Left lobe of liver (tissue), 2 donors: ENCODE measurements around the gene SLC48A1. TPM values are rescaled to one million over a fixed set of nuclear protein-coding genes. Genes with fewer than 3 reads are reported as not detected.

ENCODE experiments used
- ATAC-seq: fragments of 200-7000 bp; cut with Tn5 transposase; one replicate; pipeline ENCODE4 v1.9.1; 2020; ENCODE audit warnings: mild to moderate bottlenecking, moderate library complexity
- DNase-seq: peaks from one replicate; pipeline ENCODE4 v3.0.0-alpha.2; 2020; ENCODE audit warnings: low spot score
- total RNA-seq: library from RNA; stranded (reverse); gene quantifications from one replicate; pipeline ENCODE4 v1.2.1, GENCODE V29; 2021
- donor health status: DM: no; HTN: no; CAD: no; lungs with moderate emphysema.
- donor health status: DM: no; HTN: yes; CAD: no.

Gene SLC48A1
- total RNA-seq, 1 donor from 2014 or later = 14.1 TPM

GRCh38 chr12:47757840-47758583 is 15.0 kb upstream of the SLC48A1 start:
- peak; percentile 19 for ATAC-seq
- DNase-seq = no peak

GRCh38 chr12:47758584-47758833 is 14.5 kb upstream of the SLC48A1 start:
- ATAC-seq = no peak
- DNase-seq = no peak

- DNase-seq = peak; percentile 79
- ATAC-seq = peak; percentile 92
Observed at GRCh38 chr12:47758834-47759690, 14.0 kb upstream of the SLC48A1 start, which contains the start of gene RAPGEF3. RAPGEF3 (minus strand) TSS chr12:47758880; CDS start chr12:47758556, 324 bp downstream.

- DNase-seq (no peak), ATAC-seq (no peak)
Observed at GRCh38 chr12:47762850-47763465, 10.1 kb upstream of the SLC48A1 start.

GRCh38 chr12:47763481-47764346 is 9.3 kb upstream of the SLC48A1 start:
- ATAC-seq (no peak), DNase-seq (no peak)

- DNase-seq (no peak), ATAC-seq (no peak)
Observed at GRCh38 chr12:47766502-47767215, 6.4 kb upstream of the SLC48A1 start.

GRCh38 chr12:47767216-47767724 is 5.8 kb upstream of the SLC48A1 start:
- peak; percentile 71 for ATAC-seq
- peak; percentile 62 for DNase-seq

GRCh38 chr12:47768323-47768811 is 4.7 kb upstream of the SLC48A1 start:
- DNase-seq = no peak
- peak; percentile 47 for ATAC-seq

GRCh38 chr12:47769234-47770085 is 3.6 kb upstream of the SLC48A1 start:
- ATAC-seq = no peak

GRCh38 chr12:47770086-47770726 is 2.8 kb upstream of the SLC48A1 start:
- ATAC-seq (peak; percentile 16), DNase-seq (no peak)

More at GRCh38 chr12:47769234-47770085, 3.6 kb upstream of the SLC48A1 start:
- DNase-seq = no peak

GRCh38 chr12:47771304-47771703 is 1.7 kb upstream of the SLC48A1 start:
- ATAC-seq (no peak), DNase-seq (no peak)

GRCh38 chr12:47772094-47772660 is 861 bp upstream of the SLC48A1 start:
- ATAC-seq (no peak), DNase-seq (no peak)

GRCh38 chr12:47772738-47773061 is 338 bp upstream of the SLC48A1 start:
- DNase-seq (no peak), ATAC-seq (no peak)

GRCh38 chr12:47773858-47774580 is 981 bp downstream of the SLC48A1 start:
- no peak for ATAC-seq
- no peak for DNase-seq

GRCh38 chr12:47774663-47775062 is 1.6 kb downstream of the SLC48A1 start:
- DNase-seq = no peak
- ATAC-seq = no peak

GRCh38 chr12:47775100-47775911 is 2.3 kb downstream of the SLC48A1 start:
- ATAC-seq (no peak), DNase-seq (no peak)
